ENCODE results near the gene NUDT8. TPM values are rescaled to one million over a fixed set of nuclear protein-coding genes. Genes with fewer than 3 reads are reported as not detected.
A peak's percentile ranks its signal among the peaks of the same experiment; 100 is the strongest.

NUDT8 gene, protein sequence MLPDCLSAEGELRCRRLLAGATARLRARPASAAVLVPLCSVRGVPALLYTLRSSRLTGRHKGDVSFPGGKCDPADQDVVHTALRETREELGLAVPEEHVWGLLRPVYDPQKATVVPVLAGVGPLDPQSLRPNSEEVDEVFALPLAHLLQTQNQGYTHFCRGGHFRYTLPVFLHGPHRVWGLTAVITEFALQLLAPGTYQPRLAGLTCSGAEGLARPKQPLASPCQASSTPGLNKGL
- total RNA-seq: 6.0 TPM

DNA sequence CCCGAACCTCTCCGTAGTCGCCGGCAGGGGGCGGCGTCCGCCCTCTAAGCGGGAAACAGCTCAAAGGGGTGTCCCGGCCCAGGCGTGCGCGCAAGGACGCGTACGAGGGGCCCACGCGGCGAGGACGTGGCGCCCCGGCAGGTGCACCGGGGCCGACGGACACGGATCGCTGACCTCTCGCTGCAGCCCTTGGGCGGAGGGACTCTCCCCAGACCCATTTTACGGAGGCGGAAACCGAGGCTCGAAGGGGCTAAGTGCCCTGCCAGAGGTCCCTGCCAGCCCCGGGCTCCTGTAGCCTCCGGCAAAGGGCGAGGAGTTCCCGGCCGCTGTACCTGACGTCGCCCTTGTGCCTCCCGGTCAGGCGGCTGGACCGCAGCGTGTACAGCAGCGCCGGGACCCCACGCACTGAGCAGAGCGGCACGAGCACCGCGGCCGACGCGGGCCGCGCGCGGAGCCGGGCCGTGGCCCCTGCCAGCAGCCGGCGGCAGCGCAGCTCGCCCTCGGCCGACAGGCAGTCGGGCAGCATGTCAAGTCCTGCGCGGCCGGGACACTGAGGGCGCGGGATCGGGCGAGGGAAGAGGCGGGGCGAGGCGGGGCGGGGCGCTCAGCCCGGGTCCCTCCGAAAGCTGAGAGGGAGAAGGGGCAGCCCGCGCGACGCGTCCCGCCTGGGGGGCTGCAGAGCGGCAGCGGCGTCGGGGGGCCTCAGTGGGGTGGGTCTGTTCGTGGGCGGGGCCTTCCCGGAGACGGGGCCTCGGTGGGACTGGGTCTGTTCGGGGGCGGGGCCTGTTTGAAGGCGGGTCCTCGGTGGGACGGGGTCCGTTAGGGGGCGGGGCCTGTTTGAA lies at the start of gene NUDT8:
NUDT8 (minus strand) TSS at position 552 of the 842 bp plus-strand sequence; CDS start at position 526, 26 bp downstream.
- peak; percentile 64 for DNase-seq

DNA sequence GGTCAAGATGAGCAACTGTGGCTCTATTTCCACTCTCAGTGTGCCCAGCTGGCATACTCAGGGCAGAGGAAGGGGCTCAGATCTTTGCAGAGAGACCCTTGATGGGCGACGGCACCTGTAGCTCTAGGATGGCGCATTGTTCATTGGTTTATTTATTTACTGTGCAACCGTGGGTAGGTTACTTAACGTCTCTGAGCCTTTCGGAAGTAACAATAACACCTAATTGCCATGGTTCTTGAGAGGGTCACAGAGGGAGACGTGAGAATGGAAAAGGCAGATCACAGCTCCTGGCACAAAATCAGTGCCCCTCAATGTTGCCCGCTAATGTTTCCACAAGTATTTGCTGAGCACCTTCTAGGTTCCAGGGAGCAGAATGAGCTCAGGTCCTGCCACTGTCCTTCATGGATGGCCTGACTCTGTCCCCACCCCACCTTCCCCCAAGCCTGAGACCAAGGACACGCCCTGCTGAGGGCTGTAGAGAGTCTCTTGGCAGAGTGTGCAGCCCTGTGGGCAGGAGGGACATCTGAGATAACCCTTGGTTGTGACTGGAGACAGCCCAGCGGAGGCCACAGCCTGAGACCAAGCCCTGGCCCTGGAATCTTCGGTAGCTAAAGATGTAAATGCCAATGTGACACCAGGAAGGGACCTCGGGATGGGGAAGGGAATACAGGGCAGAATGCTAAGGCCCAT lies 45.5 kb upstream of the NUDT8 start:
- no peak for DNase-seq

DNA sequence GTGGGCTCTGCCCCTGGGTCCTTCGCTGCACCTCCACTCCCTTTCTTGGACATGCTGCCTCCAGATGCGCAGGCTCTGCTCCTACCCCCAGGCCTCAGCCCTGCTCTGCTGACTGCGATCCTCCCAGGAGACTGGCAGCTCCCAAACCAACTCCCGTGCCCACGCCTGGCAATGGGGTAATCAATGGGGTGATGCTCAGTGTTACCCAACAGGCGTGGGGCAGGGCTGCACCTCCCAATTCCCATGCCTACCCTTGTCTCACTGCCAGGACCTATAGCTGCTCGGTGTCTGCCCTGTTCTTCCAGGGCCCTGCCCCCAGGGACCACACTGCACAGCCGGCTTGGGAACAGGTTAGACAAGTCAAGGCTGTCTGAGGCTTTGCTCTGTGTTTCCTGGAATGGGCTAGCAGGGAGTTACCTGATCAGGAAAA lies 44.7 kb upstream of the NUDT8 start, which contains the start of gene ALDH3B2:
ALDH3B2 (minus strand) TSS at position 182 of the 430 bp plus-strand sequence. CDS start 7,688 bp downstream, outside the sequence.
- DNase-seq: peak; percentile 18

DNA sequence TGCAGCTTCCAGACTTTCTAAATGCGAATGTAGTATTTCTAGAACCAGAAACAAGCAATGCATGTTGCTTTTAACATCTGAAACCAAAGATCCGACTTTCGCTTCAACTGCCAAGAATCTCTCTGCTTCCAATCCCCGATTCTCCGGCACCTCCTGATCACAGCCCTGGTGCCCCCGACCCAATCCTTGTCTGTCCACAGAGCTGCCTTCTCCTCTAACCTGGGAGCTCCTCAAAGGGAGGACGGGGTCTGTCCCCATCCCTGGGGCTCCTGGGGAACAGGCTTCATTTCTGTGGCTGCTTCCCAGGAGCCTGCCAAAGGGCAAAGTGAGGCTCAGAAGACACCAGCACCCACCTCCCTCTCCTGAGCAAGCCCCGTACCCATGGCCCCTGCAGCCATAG lies 44.2 kb upstream of the NUDT8 start:
- no peak for DNase-seq

DNA sequence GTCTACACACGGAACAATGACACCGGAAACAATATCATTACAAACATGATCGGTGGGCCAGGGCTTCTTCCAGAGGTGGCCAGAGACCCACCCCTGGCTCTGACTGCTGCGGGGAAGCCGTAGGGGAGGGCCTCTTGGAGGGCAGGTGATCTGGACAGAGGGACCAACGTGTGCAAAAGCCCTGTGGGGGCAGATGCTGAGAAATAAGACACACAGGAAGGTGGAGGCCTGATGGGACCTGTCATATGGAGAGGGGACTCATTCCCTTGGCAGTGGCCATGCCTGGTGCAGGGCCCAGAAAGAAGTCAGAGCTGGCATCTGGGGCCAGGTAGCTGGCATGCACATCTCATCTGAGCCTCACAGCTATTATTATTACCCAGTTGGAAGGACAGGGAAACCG lies 43.6 kb upstream of the NUDT8 start:
- DNase-seq: no peak

DNA sequence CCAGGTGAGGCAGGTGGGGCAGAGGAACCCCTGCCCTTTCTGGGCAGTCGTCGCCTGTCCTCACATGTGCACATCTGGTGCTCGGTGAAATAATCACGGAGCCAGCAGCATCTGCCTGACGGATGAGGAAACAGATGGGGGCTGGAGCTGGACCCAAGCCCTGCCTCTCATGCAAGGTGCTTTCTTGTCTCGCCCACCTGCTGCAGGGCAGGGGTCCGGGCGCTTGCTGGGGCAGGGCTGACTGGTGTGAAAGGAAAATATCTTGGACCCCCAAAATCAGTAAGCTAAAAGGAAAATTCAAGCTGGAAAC lies 41.4 kb upstream of the NUDT8 start:
- no peak for DNase-seq

DNA sequence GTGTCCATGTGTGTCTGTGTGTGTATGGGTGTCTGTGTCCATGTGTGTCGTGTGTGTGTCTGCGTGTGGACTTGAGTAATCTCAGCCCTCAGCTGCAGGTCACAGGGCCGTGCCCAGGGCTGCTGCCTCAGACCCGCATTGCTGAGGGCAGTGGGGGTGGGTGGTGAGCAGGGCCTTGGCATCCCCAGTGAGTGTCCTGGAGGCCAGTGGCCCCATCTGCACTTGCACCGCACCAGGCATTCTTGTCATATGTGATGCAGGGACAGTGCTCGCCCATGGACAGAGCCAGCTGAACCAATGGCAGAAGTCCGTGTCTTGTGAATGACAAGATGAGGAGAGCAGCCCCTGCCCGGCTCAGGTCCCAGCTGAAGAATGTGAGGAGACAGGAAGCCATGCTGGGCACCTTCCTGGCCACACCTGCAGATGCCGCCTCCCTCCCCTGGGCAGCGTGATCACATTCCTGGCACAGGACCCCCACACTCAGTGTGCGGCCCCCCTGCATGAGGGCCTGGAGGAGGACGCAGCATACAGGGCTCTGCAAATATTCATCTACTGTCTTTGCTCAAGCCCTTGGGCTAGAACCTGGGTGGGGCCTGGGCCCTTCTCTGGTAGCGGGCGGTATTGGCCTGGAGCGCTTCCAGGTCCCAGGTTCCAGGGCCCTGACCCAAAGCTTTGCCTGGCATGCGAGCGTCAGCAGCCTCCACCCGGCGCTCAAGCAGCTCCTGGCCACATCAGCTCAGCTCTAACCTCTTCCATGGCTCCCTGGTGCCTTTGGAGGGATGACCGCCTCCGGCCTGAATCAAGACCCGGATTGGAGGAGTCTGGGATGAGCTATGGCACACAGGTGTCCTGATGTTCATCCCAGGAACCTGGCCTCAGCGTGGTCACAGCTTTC lies 40.8 kb upstream of the NUDT8 start:
- no peak for DNase-seq

DNA sequence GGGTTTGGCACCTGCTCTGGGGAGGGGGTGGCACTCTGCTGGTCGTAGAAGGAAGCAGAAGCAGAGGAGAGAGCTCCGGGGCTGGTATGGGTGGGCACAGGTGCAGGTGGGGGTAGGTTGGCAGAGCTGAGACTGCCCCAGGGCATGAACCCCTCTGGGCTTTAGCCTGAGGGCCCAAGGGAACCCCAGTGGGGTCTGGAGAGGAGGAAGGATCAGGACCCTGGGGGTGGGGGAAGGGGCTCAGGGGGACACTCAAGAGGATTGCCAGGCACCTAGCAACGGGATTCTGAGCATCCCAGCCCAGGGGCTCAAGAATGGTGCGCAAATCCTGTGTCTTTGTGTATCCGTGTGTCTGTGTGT lies 38.4 kb upstream of the NUDT8 start:
- DNase-seq: no peak

DNA sequence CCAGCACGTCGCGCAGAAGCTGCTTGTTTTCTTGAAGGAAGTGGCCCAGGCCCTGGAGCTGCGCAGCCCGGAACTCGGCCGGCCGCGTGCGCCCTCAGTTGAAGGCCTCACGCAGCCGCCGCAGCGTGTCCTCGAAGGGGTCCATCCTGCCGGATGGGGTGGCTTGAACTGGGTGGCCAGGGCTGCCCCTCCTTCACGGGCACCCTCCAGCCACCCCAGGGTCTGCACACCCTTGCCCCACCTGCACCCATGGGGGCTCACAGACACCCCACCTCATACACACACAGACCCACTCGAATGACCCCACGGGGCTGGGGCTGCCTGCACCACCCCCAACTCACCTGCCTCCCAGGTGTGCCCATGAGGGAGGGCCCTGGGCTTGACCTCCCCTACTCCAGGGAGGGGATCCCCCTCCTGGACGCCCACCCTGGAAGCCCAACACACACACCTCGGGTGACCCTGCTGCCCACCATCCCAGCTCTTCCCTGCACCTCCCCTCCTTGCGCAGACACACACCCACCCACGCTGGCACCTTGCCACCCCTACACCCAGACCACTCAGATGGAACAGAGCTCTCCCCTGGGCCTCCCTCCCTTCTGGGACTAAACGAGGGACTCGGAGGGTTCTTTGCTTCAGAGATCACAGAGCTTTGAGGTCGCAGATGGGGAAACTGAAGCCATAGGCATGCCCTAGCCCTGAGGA lies 37.9 kb upstream of the NUDT8 start:
- DNase-seq: no peak

DNA sequence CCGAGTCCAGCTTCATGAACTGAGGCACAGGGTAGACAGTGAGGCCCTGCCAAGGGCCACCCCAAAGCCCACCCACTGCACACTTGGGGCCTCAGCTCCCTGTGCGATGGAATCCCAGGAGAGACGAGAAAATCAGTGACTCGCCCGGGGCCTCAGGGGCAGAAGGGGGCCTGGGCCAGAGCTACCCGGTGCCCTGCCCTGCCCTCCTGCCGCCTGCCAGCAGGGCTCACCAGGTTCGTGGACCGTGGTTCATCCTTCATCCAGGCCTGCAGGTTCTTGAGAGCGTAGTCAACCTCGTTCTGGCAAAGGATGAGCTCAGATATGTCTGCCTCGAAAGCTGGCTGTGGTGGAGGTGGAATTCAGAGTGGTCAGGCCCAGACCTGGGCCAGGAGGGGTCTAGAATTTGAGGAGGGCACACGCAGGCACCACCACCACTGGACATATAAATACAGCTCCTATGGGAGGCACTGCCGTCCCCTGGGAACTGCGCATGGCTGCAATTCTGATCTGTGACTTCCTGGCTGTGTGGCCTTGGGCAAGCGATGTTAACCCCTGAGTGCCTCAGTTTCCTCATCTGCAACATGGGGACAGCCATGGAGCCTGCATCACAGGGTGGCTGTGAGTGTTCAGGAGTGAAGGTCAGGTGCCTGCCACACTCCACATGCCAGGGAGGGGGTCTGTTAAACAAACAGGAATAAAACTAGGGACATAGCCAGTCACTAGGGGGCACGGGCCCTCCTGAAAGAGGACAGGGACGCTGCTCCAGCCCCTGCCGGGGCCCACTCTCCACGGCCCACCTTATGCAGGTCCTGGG lies 37.1 kb upstream of the NUDT8 start:
- no peak for DNase-seq

DNA sequence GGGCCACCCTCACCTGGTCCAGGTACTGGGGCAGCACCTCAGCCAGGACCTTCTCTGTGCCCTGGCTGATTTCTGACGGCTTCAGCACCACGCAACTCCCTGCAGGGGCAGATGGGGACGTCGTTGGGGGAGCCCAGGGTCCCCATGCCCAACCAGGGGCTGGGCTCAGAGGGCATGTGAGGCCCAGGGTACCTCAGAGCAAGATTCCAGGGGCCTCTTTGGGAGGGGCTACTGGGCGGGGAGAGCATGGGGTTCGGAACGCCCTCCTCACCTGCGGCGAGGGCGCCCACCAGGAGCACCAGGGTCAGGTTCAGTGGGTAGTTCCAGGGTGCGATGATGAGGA lies 36.5 kb upstream of the NUDT8 start:
- DNase-seq: no peak

DNA sequence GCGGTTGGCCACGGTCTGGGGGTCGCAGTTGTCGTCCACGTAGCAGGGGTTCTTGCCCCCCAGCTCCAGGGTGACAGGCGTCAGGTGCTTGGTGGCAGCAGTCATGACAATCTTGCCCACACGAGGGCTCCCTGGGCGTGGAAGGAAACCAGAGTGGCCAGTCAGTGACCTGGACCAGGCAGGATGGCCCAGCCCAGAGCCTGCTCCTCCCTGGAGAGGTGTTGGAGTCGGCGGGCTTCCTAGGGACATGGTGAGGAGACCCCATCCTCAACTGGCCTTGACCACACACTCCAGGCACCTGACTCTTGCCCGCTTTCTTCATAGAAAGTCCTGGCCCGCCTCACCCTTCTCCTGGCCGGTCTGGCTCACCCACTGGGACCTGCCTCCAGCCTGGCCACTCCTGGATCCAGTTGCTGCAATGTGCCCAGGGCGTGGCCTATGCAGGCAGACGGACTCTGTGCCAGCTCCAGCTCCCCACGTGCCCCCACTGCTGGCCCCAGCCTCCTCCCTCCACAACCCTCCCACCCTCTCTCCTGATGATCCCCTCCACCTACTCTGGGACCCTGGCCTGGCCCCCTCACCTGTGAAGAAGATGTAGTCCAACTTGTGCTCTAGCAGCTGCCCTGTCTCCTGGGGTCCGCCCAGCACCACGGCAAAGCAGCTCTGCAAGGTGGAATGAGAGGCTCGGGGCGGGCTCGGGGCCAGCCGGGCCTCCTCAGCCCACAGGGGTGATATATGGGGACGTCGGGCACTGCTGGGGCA lies 36.0 kb upstream of the NUDT8 start:
- DNase-seq: no peak

DNA sequence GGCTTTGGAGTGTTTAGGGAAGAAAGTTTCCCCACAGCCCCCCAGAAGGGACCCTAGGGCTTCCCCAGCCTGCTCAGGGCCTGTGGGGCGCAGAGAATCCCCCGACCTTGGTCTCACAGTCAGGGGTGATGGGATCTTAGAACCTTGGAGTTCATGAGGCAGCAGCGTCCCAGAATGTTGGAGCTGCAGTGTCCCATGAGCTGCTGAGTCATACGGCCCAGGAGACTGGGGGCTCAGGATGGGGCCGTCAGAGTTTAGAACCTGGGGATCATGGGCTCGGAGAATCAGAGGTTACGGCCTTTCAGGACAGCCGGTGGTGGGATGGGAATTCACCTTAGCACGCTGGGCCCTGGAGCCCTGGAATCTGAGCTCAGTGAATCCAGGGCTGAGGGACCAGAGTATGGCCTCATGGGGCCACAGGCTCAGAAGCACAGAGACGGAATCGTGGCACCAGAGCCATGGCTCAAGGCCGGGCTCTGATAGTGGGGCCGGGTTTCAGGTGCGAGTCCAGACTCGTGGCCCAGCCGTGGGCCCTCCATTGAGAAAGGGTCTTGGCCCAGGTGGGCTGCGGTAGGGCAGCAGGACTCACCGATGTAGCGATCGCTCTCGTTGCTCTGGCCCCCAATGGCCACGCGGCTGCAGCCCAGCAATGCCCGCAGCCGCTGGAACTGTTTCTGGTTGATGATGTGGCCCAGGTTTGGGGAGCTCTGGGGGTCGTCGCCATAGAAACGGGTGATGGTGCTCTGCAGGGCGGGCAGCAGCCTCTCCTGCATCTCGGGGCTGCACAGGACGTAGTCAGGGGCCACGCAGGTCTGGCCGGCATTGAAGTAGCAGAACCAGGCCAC lies 35.2 kb upstream of the NUDT8 start:
- DNase-seq: no peak

DNA sequence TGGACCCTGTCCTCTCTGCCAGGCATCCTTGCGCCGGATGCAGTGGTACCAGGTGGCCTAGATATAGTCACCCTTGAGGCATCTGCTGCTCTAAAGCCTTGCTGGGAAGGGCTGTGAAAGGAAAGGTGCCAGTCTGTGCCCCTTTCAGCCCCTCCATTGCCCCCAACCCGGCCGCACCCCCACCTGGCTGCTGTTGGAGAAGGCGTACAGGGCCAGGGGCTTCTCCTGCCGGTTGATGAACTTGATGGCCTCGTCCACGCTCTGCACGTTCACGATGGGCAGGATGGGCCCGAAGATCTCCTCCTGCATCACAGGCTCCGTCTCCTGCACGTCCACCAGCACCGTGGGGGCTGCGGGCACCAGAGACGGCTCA lies 34.5 kb upstream of the NUDT8 start:
- DNase-seq: no peak

DNA sequence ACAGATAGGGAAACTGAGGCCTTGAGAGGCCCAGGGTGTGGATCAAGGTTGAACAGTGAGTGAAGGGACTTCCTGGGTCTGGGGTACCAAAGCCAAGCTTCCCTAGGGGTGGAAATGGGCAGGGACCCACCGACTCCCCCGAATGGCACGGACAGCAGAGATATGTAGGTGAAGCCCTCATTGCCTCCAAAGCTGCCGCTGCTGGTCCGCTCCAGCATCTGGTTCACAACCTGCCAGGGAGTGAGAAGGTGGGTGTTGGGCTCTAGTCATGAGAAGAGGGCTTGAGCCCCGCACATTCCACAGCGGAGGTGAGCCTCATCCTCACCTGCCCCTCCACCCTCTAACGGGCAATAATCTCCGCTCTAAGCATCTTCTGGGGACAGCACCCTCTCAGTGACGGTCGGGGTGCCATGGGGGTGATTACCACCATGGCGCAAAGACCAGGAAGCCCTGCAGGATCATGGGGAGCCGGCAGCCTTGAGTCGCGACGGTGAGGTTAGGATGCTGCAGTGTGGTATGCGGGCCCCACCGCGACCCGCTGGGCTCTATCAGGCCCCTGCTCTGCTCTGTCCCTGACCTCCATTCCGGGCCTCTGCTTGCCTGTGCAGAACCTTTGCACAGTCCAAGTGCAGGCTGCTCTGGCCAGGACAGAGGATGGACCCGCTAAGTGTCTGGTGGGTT lies 33.9 kb upstream of the NUDT8 start:
- no peak for DNase-seq

DNA sequence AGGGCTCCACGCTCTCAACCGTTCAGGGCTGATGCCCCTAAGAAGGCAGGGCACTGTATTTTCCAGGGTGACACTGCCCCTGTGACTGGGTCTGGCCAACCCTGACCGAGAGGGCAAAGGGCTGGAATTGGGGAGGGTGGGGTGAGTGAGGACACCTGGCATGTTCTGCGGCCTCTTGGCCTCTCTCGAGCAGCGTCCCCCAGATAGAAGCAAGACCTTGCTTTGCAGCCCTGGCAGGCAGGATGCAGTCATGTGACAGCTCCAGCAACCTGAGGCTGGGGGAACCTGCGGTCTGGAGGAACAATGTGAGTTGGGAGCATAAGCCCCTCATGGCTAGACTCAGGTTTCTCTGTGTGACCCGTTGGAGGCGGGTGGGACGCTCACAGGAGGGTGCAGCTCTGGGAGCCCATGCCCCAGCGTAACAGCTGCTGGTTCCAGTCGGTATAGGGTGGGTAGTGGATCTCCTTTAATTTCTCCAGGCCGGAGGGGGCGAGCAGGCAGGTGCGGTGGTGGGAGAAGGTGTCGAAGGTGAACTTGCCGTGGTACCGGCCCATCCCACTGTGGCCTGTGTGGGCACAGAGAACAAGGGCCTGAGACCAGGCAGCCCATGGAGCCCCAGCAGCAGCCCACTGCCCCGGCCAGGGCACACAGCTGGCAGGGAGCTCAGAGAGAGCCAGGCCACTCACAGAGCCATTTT lies 33.2 kb upstream of the NUDT8 start:
- no peak for DNase-seq

DNA sequence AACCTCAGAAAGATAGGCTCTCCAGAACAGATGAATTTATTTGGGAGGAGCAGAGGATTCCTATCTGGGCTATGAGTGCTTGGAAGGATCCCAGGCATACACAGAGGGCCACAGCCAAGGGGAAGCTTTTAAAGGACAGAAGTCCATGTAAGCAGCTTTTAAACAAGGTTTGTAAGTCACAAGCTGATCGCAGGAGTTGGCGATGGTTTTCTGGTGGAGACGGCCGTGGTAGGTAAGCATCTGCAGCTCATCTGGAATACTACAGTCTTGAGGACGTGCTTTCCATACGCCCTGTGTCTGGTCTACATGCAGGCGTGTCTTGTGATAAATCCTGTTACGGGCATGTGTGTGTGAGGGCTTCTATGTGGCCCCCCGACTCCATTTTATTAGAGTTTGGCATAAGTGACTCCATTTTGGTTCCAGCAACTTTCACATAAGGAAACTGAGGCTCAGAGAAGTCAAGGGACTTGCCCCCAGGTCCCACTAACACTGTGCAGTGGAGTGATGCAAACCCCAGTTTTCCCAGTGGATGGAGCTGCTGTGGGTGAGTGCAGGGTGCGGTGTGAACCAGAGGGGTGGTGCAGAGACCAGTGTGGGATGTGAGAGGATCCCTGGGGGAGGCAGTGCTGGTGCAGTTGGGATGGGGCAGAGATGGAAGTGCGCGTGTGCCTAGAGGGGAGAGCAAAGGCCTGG lies 32.6 kb upstream of the NUDT8 start:
- no peak for DNase-seq
